Measurements from ENCODE around the gene MGAT4A.

MGAT4A gene

DNA sequence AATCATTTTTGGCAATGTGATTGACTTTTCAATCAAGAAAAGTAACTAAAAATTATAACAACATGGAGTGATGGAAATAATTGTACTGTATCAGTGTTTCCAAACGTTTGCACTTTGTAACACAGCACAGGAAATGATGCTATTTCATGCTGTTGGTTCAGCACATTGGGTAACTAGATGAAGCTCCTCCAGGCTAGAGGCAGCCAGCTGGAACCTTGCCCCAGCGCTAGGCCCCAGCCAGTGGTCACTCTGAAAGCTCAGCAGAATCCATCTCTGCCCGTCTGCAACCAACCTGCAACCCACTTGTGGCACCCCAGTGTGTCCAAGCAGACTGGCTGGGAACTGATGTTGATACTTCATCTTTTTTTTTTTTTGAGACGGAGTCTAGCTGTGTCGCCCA is 107.3 kb downstream of the MGAT4A start:
- no peak overlapping the region for H3K4me3 ChIP-seq (ENCODE audit: low read depth, low read length, poor library complexity, severe bottlenecking)
- no peak overlapping the region for H2AFZ ChIP-seq (ENCODE audit: low read length)
- no peaks in the 10 kb centered on the region for H3F3A ChIP-seq (ENCODE audit: insufficient read depth, low read length)
- H3K9me3 ChIP-seq (ENCODE audit: low read length) = no peaks in the 10 kb centered on the region
- TF ChIP-seq EZH2 (IDR thresholded peaks at IDR 0.05; ENCODE audit: borderline replicate concordance, low read length) = no peak
- TF ChIP-seq, protein P1, sequence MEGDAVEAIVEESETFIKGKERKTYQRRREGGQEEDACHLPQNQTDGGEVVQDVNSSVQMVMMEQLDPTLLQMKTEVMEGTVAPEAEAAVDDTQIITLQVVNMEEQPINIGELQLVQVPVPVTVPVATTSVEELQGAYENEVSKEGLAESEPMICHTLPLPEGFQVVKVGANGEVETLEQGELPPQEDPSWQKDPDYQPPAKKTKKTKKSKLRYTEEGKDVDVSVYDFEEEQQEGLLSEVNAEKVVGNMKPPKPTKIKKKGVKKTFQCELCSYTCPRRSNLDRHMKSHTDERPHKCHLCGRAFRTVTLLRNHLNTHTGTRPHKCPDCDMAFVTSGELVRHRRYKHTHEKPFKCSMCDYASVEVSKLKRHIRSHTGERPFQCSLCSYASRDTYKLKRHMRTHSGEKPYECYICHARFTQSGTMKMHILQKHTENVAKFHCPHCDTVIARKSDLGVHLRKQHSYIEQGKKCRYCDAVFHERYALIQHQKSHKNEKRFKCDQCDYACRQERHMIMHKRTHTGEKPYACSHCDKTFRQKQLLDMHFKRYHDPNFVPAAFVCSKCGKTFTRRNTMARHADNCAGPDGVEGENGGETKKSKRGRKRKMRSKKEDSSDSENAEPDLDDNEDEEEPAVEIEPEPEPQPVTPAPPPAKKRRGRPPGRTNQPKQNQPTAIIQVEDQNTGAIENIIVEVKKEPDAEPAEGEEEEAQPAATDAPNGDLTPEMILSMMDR (IDR thresholded peaks at IDR 0.05; ENCODE audit: low read length) = no peak
- H4K20me1 ChIP-seq (ENCODE audit: insufficient read depth, low read length) = no peaks in the 10 kb centered on the region
- no peaks in the 10 kb centered on the region for H3K9me2 ChIP-seq (ENCODE audit: low read depth, low read length)
- no peaks in the 10 kb centered on the region for H3K79me2 ChIP-seq (ENCODE audit: insufficient read depth, low read length)
- H3K27me3 ChIP-seq (ENCODE audit: insufficient read depth, low read length) = no peaks in the 10 kb centered on the region
- peak overlapping the region; percentile 20; the same call in 1 of the 2 replicates for H3K4me2 ChIP-seq (ENCODE audit: low read length)
- H3K4me1 ChIP-seq (ENCODE audit: insufficient read depth, low read length, severe bottlenecking) = peaks cover 14% of the 10 kb centered on the region
- no peaks in the 10 kb centered on the region for H3K36me3 ChIP-seq (ENCODE audit: insufficient read depth, low read length)
- H3K9ac ChIP-seq (ENCODE audit: low read length) = no peak overlapping the region
- H3K27ac ChIP-seq (ENCODE audit: low read depth, low read length, poor library complexity, severe bottlenecking) = no peak overlapping the region

DNA sequence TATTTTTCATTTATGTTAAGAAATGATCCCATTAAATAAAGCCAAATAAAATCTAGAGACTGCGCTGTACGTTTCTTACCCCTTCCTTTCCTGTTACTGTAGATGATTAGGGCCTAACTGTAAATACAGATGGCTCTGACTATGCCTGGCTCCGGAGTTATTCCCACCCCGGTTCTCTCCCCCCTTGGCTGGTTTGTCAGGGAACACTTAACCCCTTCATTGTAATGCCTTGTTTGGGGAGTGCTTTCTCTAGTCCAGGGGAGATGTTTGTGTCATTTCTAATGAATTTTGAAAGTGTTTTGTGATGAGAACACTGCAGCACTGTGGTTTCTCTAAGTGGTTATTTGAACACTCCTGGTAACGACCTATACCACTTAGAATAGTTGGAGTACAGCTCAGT is 113.8 kb downstream of the MGAT4A start:
- peaks cover 55% of the 10 kb centered on the region for H3K36me3 ChIP-seq (ENCODE audit: insufficient read depth, low read length)
- no peaks in the 10 kb centered on the region for H3K4me1 ChIP-seq (ENCODE audit: insufficient read depth, low read length, severe bottlenecking)
- no peak overlapping the region for H3K9ac ChIP-seq (ENCODE audit: low read length)
- no peaks in the 10 kb centered on the region for H3K27me3 ChIP-seq (ENCODE audit: insufficient read depth, low read length)
- no peak overlapping the region for H3K4me2 ChIP-seq (ENCODE audit: low read length)
- H3K9me2 ChIP-seq (ENCODE audit: low read depth, low read length) = no peaks in the 10 kb centered on the region
- no peak overlapping the region for H2AFZ ChIP-seq (ENCODE audit: low read length)
- no peaks in the 10 kb centered on the region for H4K20me1 ChIP-seq (ENCODE audit: insufficient read depth, low read length)
- TF ChIP-seq, protein P1 (IDR thresholded peaks at IDR 0.05; ENCODE audit: low read length) = no peak
- TF ChIP-seq EZH2 (IDR thresholded peaks at IDR 0.05; ENCODE audit: borderline replicate concordance, low read length) = no peak
- no peaks in the 10 kb centered on the region for H3K9me3 ChIP-seq (ENCODE audit: low read length)
- no peak overlapping the region for H3K27ac ChIP-seq (ENCODE audit: low read depth, low read length, poor library complexity, severe bottlenecking)
- H3F3A ChIP-seq (ENCODE audit: insufficient read depth, low read length) = no peaks in the 10 kb centered on the region
- H3K79me2 ChIP-seq (ENCODE audit: insufficient read depth, low read length) = no peaks in the 10 kb centered on the region
- no peak overlapping the region for H3K4me3 ChIP-seq (ENCODE audit: low read depth, low read length, poor library complexity, severe bottlenecking)

DNA sequence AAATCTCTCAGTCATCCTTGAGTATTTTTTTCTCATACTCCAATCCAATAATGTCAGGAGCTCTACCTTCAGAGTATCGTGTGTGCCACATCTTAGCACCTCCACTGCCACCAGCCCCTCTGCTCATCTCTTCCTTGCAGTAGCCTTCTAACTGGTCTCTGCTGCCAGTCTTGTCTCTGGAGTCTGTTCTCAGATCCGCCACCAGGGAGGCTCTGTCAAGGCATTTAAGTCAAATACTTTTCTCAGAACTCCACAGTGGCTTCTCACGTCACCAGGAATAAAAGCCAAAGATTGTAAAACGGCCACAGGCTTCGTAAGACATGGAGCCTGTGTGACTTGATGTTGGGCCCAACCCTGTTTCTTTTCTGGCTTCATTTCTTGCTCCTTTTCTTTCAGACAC is 115.5 kb downstream of the MGAT4A start:
- H3K27ac ChIP-seq (ENCODE audit: low read depth, low read length, poor library complexity, severe bottlenecking) = no peak overlapping the region
- no peaks in the 10 kb centered on the region for H3K9me2 ChIP-seq (ENCODE audit: low read depth, low read length)
- peaks cover 6% of the 10 kb centered on the region for H3K4me1 ChIP-seq (ENCODE audit: insufficient read depth, low read length, severe bottlenecking)
- H3K4me3 ChIP-seq (ENCODE audit: low read depth, low read length, poor library complexity, severe bottlenecking) = no peak overlapping the region
- H3K27me3 ChIP-seq (ENCODE audit: insufficient read depth, low read length) = no peaks in the 10 kb centered on the region
- no peaks in the 10 kb centered on the region for H3K79me2 ChIP-seq (ENCODE audit: insufficient read depth, low read length)
- no peak overlapping the region for H3K9ac ChIP-seq (ENCODE audit: low read length)
- no peaks in the 10 kb centered on the region for H3K9me3 ChIP-seq (ENCODE audit: low read length)
- no peaks in the 10 kb centered on the region for H3F3A ChIP-seq (ENCODE audit: insufficient read depth, low read length)
- H3K4me2 ChIP-seq (ENCODE audit: low read length) = no peak overlapping the region
- H2AFZ ChIP-seq (ENCODE audit: low read length) = no peak overlapping the region
- TF ChIP-seq, protein P1 (IDR thresholded peaks at IDR 0.05; ENCODE audit: low read length) = no peak
- TF ChIP-seq EZH2 (IDR thresholded peaks at IDR 0.05; ENCODE audit: borderline replicate concordance, low read length) = no peak
- no peaks in the 10 kb centered on the region for H4K20me1 ChIP-seq (ENCODE audit: insufficient read depth, low read length)
- peaks cover 70% of the 10 kb centered on the region for H3K36me3 ChIP-seq (ENCODE audit: insufficient read depth, low read length)
